ENCODE measurements around the gene MLST8. TPM values are rescaled to one million over a fixed set of nuclear protein-coding genes. Genes with fewer than 3 reads are reported as not detected.

Gene MLST8
- total and polyA plus RNA-seq, 2 donors (not counting 1 experiment from before 2014, with no cell fraction given), result 36.1 to 112 TPM

DNA sequence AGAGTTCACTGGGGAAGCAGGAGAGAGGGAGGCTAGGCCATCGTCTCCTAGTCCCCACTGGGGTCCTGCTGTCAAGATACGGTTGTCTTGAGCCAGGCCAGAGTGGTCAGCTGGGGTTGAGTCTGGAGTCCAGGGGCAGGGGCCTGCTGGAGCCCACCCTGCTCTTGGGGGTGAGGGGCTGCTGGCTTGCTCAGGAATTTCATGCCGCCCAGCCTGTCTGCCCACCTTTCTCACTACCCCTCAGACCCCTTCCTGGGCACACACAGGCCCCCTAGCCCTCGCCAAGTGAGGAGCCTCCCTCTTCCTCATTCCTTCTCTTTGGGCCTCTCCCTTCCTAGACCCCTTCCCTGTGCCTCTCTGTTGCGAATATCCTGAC, 48.4 kb upstream of the MLST8 start:
- H3K27ac ChIP-seq (ENCODE audit: low read length in 2 of 2), result no peak overlapping the region
- H3K9ac ChIP-seq (ENCODE audit: low read length), result no peak overlapping the region
- no peak overlapping the region for H3K4me3 ChIP-seq (ENCODE audit: control extremely low read depth in 1 of 5, extremely low read depth in 1 of 5, insufficient read depth in 1 of 5, low read depth in 2 of 5, low read length in 4 of 5)
- DNase-seq (no peak), ATAC-seq (ENCODE audit: low read depth) (no peak)
- ChIA-PET POLR2A (no interaction called here), CTCF (interaction anchor here (0.5 to 5.9 kb wide), 2 partner anchors 16 to 359 kb away, joined by 5 to 72 read pairs; no protein-coding TSS in a partner anchor)
- peak overlapping the region; percentile 86 for H3K4me2 ChIP-seq (replicated peaks; ENCODE audit: low read depth, low read length, poor library complexity, severe bottlenecking)
- H3K9me3 Mint-ChIP-seq (ENCODE audit: insufficient read depth), result no peaks in the 10 kb centered on the region
- peaks cover 64% of the 10 kb centered on the region for H3K4me1 Mint-ChIP-seq
- 85% methylated on average over 4 of the region's 5 CpGs for WGBS (ENCODE audit: insufficient coverage)
- intact Hi-C loops (cut with micrococcal nuclease), result loop anchor here (5.0 to 10.0 kb wide), 2 partner anchors 110 to 748 kb away; partner anchors contain the start of gene RNPS1
- H4K20me1 ChIP-seq (ENCODE audit: control insufficient read depth, insufficient read depth, low read length, poor library complexity, severe bottlenecking), result peaks cover 80% of the 10 kb centered on the region
- peak overlapping the region; percentile 93 for H3K4me3 Mint-ChIP-seq
- peaks cover 90% of the 10 kb centered on the region for H3K79me2 ChIP-seq (ENCODE audit: control insufficient read depth, insufficient read depth, low read length)
- H3K4me1 ChIP-seq (ENCODE audit: control insufficient read depth in 2 of 2, insufficient read depth in 2 of 2, low read length in 2 of 2), result peaks cover 36 to 68% of the 10 kb centered on the region in 2 donors
- H3K27me3 Mint-ChIP-seq, result no peaks in the 10 kb centered on the region
- H2AFZ ChIP-seq (ENCODE audit: insufficient read depth, low read depth, low read length, poor library complexity, severe bottlenecking), result no peak overlapping the region
- TF ChIP-seq, protein P1, sequence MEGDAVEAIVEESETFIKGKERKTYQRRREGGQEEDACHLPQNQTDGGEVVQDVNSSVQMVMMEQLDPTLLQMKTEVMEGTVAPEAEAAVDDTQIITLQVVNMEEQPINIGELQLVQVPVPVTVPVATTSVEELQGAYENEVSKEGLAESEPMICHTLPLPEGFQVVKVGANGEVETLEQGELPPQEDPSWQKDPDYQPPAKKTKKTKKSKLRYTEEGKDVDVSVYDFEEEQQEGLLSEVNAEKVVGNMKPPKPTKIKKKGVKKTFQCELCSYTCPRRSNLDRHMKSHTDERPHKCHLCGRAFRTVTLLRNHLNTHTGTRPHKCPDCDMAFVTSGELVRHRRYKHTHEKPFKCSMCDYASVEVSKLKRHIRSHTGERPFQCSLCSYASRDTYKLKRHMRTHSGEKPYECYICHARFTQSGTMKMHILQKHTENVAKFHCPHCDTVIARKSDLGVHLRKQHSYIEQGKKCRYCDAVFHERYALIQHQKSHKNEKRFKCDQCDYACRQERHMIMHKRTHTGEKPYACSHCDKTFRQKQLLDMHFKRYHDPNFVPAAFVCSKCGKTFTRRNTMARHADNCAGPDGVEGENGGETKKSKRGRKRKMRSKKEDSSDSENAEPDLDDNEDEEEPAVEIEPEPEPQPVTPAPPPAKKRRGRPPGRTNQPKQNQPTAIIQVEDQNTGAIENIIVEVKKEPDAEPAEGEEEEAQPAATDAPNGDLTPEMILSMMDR (IDR thresholded peaks at IDR 0.05), result no peak
- no peak for TF ChIP-seq EZH2 (IDR thresholded peaks at IDR 0.05; ENCODE audit: borderline replicate concordance, insufficient read depth, low read depth, low read length, poor library complexity, severe bottlenecking)
- H3K27ac Mint-ChIP-seq, result no peak overlapping the region
- peaks cover 0 to 18% of the 10 kb centered on the region in 2 experiments for H3K36me3 ChIP-seq (replicated peaks in 1 of 2; ENCODE audit: control extremely low read depth in 1 of 2, control insufficient read depth in 1 of 2, extremely low read depth in 1 of 2, insufficient read depth in 2 of 2, low read length in 1 of 2)
- no peaks in the 10 kb centered on the region for H3K9me3 ChIP-seq (ENCODE audit: control extremely low read depth in 1 of 3, control insufficient read depth in 2 of 3, insufficient read depth in 1 of 3, low read length in 2 of 3)
- no peaks in the 10 kb centered on the region for H3K27me3 ChIP-seq (replicated peaks in 1 of 4; ENCODE audit: control extremely low read depth in 1 of 4, control insufficient read depth in 3 of 4, insufficient read depth in 4 of 4, low read length in 3 of 4)

DNA sequence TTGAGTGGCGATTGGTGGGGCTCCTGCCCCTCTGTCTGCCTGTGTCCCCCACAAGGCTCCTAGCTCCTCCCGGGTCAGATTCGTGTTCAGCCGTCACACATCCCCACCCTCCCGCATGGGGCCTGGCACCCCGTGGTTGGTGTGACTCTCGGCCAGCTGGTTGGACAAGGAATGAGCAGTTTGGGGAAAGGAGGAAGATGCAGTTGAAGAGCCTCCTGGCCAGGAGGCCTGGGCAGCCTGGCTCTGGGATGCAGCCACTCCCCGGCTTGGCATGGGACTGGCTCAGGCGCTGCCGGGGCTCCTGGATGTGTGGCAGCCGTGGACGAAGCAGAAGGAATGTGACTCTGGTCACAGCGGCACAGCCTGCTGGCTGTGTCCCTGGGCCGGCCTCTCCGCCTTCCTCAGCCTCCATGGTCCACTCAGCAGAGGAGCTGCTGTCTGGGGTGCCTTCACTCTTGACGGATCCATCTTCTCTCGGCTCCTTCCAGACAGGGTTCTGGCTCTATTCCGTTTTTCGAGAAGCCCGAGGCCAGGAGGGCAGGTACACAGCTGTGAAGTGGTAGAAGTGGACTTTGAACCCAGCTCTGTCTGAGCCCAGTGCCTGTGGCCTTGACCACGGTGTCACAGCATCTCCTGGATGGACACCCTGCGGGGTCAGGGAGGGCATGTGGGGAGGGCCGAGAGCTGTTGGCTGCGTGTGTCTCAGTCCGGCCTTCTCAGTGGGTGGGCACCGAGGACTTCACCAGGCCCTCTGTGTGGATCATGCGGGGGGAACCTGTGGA, 47.6 kb upstream of the MLST8 start:
- TF ChIP-seq EZH2 (IDR thresholded peaks at IDR 0.05; ENCODE audit: borderline replicate concordance, insufficient read depth, low read depth, low read length, poor library complexity, severe bottlenecking), result no peak
- TF ChIP-seq, protein P1 (IDR thresholded peaks at IDR 0.05), result no peak
- peaks cover 79% of the 10 kb centered on the region for H4K20me1 ChIP-seq (ENCODE audit: control insufficient read depth, insufficient read depth, low read length, poor library complexity, severe bottlenecking)
- CTCF ChIA-PET, result interaction anchor here (0.5 to 0.8 kb wide), 2 partner anchors 17 to 358 kb away, joined by 3 to 5 read pairs; no protein-coding TSS in a partner anchor
- no peak overlapping the region for H2AFZ ChIP-seq (ENCODE audit: insufficient read depth, low read depth, low read length, poor library complexity, severe bottlenecking)
- H3K79me2 ChIP-seq (ENCODE audit: control insufficient read depth, insufficient read depth, low read length), result peaks cover 90% of the 10 kb centered on the region
- no peaks in the 10 kb centered on the region for H3K27me3 ChIP-seq (replicated peaks in 1 of 4; ENCODE audit: control extremely low read depth in 1 of 4, control insufficient read depth in 3 of 4, insufficient read depth in 4 of 4, low read length in 3 of 4)
- POLR2A ChIA-PET, result no interaction called here
- no peak overlapping the region for H3K4me3 ChIP-seq (ENCODE audit: control extremely low read depth in 1 of 5, extremely low read depth in 1 of 5, insufficient read depth in 1 of 5, low read depth in 2 of 5, low read length in 4 of 5)
- no peak overlapping the region for H3K27ac ChIP-seq (ENCODE audit: low read length in 2 of 2)
- H3K36me3 ChIP-seq (replicated peaks in 1 of 2; ENCODE audit: control extremely low read depth in 1 of 2, control insufficient read depth in 1 of 2, extremely low read depth in 1 of 2, insufficient read depth in 2 of 2, low read length in 1 of 2), result peaks cover 0 to 12% of the 10 kb centered on the region in 2 experiments
- peak overlapping the region; percentile 86 for H3K4me2 ChIP-seq (replicated peaks; ENCODE audit: low read depth, low read length, poor library complexity, severe bottlenecking)
- peaks cover 59% of the 10 kb centered on the region for H3K4me1 Mint-ChIP-seq
- H3K27ac Mint-ChIP-seq, result no peak overlapping the region
- peak overlapping the region; percentile 93 for H3K4me3 Mint-ChIP-seq
- H3K27me3 Mint-ChIP-seq, result no peaks in the 10 kb centered on the region
- no peak overlapping the region for H3K9ac ChIP-seq (ENCODE audit: low read length)
- DNase-seq (no peak), ATAC-seq (ENCODE audit: low read depth) (no peak)
- no peaks in the 10 kb centered on the region for H3K9me3 ChIP-seq (ENCODE audit: control extremely low read depth in 1 of 3, control insufficient read depth in 2 of 3, insufficient read depth in 1 of 3, low read length in 2 of 3)
- H3K9me3 Mint-ChIP-seq (ENCODE audit: insufficient read depth), result no peaks in the 10 kb centered on the region
- WGBS (ENCODE audit: insufficient coverage), result 99% methylated on average over 26 of the region's 27 CpGs
- H3K4me1 ChIP-seq (ENCODE audit: control insufficient read depth in 2 of 2, insufficient read depth in 2 of 2, low read length in 2 of 2), result peaks cover 28 to 62% of the 10 kb centered on the region in 2 donors
- intact Hi-C loops (cut with micrococcal nuclease), result loop anchor here (5.0 to 10.0 kb wide), 2 partner anchors 110 to 747 kb away; partner anchors contain the start of gene RNPS1

Data from B cell (primary cell).